Amygdala (tissue), 56 donors: ENCODE data around the gene FGD6.
"Not testable (repeated sequence)": the region's sequence is repeated elsewhere in the genome, so short reads cannot be mapped to it uniquely, and the experiment has no call there.

Experiments
- DNase-seq, 56 donors: peaks; one replicate each; lab custom pipeline; 2025; lab: John Stamatoyannopoulos, UW

The FGD6 gene

DNA sequence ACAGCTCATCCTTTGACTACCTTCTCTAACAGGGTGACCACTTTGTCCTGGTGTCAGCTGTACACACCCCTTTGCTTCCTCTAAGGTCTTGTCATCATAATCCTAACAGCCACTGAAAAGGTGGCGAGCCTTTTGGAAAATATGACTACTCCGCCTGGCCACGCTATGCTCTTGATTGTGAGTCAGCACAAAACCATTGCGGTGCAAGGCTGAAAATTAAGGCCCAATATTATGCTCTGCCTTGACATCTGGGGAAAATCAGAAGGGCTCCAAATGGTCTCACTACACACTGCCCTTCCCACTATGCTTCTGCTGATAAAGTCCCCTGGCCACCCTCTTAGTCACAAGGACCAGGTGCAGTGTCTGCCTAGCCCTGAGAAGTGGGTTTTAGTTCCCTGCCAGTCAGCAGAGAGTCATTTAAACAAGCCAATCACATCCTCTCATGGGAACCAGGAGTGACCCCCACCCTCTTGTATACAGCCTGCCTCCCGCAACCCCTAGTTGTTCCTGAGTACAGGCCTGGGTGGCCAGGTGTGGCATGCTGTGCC lies 34.3 kb downstream of the FGD6 start:
- DNase-seq: no peak

DNA sequence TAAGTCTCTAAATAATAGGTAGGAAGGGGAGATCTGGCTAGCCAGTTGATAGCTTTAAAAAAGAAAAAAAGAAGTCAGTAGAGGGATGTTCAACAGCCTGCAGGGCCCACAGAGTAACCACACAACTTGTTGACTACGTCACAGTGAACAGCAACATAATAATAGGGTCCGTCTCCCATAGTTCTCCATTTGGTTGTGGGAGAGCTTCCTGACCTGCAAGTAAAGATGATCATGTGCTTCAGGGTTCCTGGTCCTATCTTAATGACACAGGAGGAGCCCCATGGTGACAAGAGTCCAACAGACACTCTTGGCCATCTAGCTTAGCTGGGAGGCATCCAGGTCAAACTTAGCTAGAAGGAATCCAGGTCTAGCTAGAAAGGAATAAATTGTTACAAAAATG lies 36.2 kb downstream of the FGD6 start:
- DNase-seq: no peak

DNA sequence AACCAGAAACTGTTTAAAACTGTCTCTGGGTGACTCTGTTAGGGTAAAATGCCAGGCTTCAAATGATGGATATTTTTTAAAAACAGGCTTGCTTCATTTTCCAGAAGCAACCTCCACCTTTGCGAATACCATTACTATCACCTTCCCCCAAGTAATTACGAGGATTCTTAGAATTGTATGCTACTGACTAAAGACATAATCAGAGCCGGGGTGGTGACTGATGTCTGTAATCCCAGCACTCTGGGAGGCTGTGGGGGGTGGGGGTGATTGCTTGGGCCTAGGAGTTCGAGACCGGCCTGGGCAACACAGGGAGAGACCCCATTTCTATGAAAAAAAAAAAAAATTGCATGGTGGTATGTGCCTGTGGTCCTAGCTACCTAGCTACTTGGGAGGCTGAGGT lies 38.3 kb downstream of the FGD6 start:
- DNase-seq: no peak

DNA sequence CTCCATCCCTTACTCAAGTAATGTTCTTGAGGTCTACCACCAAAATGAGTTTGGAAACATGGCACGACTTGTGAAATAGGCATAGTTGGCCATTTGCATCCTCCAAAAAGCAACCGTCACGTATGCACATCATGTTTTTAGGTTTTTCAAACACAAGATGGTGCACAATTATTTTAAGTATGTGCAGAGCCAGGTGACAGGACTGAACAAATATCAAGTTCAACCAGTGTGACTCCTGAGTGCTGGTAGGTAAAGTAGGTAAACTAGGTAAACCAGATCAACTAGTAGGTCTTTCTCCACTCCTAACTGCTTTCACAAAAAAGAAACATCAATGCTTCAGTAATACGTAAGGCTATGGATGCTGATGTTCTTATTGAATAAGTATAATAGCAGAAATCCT lies 39.1 kb downstream of the FGD6 start:
- DNase-seq: no peak

DNA sequence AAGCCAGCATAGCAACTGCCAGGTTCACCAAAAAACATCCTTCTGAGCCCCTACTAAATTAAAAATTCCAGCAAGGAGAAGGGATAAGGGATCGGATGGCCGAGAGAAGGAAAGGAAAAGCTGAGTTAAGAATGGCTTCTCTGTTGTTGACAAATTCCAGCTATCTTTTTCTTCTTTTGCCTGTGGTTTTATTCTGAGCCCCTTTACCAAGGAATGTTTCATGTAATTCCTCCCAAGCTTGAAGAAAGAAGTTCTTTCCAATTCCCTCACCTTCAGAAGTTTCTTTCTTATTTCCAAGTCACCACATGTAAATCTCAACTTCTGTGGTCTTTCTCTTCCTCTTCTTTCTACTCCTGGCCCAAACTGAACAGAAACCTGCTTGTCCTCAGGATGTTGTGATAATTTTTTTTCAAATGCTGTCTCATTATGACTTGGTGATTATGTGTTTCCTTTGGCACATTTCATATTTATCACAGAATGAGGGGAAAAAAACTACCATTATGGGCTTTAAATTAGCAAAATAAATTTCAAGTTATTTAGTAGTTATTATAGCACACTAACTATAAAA lies 40.0 kb downstream of the FGD6 start:
- no peak for DNase-seq

DNA sequence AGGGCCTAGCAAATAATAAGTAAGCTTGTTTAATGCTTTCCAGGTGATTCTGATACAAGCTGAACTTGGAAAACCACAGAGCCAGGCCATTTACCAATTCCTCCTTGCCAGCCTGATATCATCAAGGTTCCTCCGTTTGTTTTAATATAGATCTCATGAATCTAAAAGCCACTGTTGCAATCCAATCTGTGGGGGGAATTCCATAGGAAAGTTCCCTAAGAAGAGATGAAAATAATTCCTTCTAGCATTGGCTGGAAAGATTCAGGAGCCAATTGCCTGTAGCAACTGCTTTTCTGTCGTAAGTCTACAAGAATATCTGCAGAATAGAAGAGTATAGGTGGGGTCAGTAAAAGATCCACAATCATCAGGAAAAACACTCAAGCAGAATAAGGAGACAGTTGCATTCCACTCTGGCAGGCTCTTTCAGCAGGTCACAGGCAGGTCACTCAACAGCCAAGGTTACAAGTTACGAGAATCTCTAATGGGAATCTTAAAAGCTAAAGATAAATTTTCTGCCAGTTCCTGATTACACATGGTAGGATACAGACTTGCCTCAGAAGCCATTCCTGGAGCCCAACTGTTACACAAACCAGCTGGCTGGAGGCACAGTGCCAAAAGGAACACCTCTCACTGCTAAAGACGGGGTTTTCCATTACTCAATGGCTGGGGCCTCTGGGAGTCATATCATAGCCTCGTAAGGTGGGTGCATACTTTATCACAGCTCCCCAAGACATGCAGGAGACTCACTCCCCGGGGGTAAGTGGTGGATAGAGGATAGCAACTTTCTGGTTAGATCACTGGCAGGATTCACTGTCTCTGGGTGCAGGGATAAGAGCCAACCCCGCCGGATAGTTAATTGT lies 43.6 kb downstream of the FGD6 start:
- peak in 15 of 56 donors; percentile 0 to 39 (median 8) for DNase-seq

DNA sequence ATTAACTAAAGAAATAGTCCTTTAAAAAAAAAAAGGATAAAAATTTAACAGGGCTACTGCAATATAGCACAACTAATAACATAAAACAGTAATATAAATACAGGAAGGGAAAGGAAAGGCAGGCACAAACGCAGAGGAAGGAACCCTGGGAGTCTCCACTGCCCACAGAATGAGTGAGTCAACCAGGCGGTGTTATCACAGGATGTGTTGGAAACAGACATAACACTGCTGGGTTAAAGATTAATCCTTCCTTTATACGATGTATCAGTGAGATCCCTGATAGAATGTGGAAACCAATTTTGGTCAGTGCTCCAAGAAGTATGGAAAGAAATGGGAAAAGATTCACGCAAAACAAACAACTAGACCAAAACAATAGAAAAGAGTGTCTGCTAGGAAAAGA lies 47.9 kb downstream of the FGD6 start:
- DNase-seq: no peak

DNA sequence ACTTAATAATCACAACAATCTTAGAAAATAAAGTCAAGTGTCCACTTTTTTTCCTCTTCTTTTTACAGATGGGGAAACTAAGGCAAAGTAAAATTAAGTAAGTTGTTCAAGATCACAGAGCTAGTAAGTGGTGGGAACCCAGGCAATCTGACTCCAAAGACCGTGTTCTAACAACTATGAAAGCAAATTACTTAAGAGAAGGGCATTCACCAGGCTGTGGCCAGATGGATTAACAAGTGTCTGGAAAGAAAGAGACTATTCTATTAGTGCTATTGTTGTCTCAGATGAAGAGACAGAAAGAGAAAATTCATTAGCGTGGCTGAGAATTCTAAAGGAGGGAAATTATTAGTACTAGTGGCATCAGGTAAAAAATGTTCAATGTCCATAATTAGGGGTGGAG lies 48.5 kb downstream of the FGD6 start:
- no peak for DNase-seq

DNA sequence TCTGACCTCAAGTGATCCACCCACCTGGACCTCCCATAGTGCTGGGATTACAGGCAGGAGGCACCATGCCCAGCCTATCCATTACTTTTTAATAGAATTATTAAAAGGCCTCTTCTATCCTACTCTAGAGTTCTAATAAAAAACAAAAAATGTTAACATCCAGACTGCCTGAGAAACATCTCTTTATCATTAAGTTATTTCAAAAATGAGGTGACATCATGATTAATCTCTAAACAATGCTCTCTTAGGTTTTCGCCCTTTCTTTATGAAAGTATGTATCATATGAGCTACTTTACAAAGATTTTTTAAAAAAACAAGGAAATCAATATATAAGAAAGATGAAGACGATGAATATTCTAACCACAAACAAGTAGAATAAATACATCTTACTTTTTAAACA lies 52.6 kb downstream of the FGD6 start:
- DNase-seq: no peak

DNA sequence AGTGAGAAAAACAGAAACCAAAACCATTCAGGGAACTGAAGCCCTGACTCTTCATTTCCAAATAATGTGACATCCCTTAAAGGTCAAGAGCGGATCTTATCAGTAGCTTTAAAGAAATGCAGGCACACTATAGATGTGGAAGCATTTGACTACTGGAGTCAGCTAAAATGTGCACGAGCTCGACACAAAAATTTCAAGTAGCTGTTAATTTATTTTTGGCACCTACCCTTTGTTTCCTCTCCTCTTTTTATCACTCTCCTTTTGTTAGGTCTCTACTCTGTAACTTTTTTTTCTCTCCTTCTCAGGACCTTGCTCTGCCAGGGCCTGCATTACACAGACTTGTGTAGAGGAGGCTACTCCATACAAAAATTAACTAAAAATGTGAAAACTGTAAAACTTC lies 58.3 kb downstream of the FGD6 start:
- DNase-seq: no peak

DNA sequence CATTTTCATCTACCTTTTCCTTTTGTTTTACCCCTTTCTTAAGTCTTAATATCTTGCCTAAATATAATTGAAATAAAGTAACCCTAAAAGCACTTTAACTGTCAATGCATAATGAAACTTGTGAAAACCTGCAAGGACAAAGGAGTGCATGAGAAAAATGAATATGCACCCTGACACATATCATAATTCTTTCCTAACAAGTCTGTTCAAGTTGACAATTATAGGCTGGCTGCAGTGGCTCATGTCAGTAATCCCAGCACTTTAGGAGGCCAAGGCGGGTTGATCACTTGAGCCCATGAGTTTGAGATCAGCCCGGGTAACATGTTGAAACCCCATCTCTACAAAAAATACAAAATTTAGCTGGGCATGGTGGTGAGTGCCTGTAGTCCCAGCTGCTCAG lies 65.4 kb downstream of the FGD6 start:
- DNase-seq: no peak

DNA sequence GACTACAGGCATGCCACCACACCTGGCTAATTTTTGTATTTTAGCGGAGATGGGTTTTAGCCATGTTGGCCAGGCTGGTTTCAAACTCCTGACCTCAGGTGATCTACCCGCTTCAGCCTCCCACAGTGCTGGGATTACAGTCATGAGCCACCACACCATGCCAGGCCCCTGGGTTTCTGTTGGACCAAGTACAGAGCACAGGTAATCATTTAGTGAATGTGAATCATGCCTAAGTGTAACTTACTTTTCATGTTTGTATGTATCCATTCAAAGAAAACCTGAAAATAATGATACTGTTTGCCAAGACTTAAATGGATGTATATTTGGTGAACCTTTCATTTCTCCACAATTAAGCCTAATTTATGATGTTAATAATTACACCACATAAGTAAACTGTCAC lies 65.9 kb downstream of the FGD6 start:
- DNase-seq: no peak

DNA sequence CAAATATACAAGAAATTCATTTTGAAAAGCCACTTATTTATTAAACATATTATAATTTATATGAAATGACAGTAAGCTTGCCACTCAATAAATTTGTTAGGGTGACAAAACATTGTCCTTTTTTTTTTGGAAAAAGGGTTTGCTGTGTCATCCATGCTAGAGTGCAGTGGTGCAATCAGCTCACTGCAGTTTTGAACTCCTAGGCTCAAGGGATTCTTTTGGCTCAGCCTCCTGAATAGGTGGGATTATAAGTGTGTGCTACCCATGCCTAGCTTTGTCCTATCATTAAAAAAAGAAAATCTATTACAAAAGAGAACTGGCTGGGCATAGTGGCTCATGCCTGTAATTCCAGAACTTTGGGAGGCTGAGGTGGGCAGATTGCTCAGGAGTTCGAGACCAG lies 66.8 kb downstream of the FGD6 start:
- DNase-seq: no peak

DNA sequence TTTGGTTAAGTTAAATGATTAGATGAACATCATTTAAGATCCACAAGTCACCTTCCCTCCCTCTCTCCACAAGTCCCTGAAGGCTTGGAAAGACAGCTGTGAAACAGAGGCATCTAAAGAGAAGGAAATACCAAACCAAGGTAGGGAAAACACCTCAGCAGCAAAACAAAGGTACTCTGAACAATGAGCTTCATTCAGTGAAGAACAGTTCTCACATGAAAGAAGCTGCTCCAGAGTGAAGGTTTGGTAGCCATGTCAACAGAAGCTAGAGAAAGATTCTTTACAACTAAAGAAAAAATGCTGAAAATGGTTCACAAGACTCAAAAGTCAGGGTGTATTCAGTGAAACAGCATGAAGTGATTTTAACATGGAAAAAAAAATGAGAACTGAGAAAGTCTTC lies 69.4 kb downstream of the FGD6 start:
- no peak for DNase-seq

DNA sequence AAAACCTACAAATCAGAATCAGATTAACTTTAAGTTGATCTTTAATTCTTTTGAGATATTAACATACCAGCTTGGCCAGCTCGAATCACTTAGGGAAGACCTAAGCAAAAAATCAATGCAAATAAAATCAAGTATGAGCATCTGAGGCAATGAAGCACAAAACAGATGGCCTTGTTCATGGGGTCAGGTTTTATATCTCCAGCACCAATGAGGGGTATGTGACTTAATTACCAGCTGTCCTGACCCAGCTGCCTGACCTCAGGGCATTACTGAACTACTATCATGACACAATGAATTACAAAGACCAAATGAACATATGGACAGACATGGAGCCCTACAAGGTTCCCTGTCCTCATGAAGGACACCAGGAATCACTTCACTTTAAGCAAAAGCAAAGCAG lies 70.5 kb downstream of the FGD6 start:
- DNase-seq: no peak

DNA sequence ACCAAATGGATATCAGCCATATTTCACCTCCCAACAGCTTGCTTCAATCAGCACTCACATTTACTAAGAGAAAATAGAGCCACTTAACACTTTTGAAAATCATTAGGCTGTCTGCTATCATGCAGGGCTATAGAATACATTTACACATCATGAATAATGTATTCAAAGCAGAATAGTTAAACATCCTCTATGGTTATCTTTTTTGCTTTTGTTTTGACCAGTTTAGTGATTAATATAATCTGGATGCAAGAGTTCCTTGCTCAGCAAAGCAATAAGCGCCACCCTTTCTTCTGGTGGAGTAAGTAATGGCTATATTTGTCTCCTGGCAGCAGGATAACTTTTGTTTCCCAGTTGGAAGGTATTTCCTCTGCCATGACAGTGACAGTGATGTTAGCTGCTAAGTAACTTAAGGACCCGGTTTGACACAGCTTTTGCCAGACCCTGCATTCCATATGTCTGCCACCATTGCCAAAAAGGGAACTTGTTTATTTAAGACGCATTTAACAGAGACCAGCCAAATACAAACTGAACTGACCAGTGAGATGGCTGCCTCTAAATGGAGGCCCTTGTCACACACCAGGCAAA lies 73.6 kb downstream of the FGD6 start:
- no peak for DNase-seq

DNA sequence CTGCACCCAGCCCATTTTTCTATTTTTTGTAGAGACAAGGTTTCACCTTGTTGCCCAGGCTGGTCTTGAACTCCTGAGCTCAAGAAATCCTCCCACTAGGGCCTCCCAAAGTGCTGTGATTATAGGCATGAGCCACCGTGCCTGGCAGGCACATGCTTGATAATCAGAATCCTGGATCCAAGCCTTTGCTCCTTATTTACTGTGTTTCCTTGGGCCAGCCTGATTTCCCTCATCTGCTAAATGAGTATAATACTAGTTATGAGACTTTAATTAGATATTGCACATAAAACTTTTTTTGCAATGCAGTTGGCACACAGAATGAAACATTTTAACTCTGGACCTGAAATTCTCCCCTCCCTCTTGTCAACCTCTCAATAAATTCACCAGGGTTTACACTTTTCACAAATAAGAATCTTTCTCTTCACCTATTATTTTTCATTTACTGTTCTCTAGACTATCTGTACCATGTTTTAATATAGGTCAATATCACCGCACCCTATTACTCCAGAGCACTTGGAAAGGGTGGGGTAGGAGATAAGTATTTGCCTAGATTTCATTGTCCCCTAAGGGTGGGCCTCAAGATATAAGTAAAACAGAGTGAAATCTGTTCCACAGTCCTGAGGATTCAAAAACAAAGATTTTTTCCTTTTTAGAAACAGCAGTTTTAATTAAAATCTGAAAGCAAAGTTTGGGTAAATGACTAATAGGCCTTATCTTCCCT lies 74.7 kb downstream of the FGD6 start:
- no peak for DNase-seq

DNA sequence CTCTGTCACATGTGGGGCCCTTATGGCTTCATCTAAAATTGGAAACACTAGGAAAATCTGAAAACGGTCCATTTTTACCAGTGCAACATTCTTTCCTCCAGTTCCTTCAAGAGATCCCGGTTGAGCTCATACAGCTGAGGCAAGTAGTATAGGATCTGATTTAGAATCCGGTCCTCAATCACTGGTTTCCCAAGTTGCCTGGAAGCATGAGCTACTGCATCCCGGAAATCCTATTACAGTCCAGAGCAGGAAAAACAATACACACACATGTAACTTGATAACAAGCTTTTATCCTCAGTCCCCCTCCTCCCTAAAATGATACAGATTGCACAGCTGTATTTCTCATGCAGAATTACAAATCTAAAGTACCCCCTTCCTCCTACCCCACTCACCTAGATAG lies 76.0 kb downstream of the FGD6 start:
- DNase-seq: no peak

DNA sequence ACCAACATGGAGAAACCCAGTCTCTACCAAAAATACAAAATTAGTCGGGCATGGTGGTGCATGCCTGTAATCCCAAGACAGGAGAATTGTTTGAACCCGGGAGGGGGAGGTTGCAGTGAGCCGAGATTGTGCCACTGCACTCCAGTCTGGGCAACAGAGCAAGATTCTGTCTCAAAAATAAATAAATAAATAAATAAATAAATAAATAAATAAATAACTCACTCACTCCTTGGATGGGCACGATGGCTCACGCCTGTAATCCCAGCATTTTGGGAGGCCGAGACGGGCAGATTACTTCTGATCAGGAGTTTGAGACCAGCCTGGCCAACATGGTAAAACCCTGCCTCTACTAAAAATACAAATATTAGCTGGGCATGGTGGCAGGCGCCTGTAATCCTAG lies 79.2 kb downstream of the FGD6 start:
- not testable (repeated sequence) for DNase-seq

DNA sequence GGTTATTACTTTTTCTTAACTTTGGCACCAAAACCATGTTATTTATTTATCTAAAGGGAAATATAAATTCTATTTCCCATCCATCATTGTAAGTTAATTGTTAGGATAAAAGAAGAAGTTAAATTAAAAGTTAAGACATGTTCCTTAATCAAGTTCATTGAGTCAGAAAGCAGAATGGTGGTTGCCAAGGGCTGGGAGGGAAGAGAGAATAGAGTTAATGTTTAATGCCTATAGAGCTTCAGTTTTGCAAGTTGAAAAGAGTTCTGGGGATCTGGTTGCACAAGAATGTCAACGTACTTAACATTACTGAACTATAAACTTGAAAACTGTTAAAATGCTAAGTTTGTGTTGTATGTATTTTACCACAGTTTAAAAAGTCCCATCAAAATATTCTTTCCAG lies 80.7 kb downstream of the FGD6 start:
- DNase-seq: no peak

DNA sequence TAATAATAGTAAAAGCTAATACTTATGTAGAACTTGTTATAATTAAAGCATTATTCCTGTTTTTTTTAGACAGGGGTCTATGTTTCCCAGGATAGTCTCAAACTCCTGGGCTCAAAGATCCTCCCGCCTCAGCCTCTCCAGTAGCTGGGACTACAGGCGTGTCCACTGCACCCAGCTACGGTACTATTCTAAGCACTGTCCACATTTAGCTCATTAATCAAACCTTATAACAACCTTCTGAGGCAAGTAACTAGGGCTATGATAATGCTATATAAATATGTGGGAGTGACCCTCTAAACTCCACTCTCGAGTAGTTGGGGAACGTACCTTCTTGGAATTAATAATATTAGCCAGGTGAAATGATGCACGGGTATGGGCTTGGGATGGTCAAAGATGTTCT lies 83.2 kb downstream of the FGD6 start:
- no peak for DNase-seq
